ENCODE results near the gene TSACC.

Gene TSACC

GRCh38 chr1:156376958-156377919, 38.9 kb downstream of the TSACC start:
- DNase-seq, result no peak

GRCh38 chr1:156378557-156378956, 40.2 kb downstream of the TSACC start:
- no peak for DNase-seq

- no peak for DNase-seq
These were observed 41.3 kb downstream of the TSACC start for GRCh38 chr1:156379420-156380165.

GRCh38 chr1:156382561-156382960, 44.2 kb downstream of the TSACC start:
- no peak for DNase-seq

- no peak for DNase-seq
These were observed 44.7 kb downstream of the TSACC start for GRCh38 chr1:156383023-156383422.

GRCh38 chr1:156384007-156384406, 45.7 kb downstream of the TSACC start:
- DNase-seq, result peak; percentile 24

GRCh38 chr1:156384658-156385057, 46.3 kb downstream of the TSACC start:
- DNase-seq, result no peak

GRCh38 chr1:156385534-156386031, 47.3 kb downstream of the TSACC start:
- DNase-seq, result no peak

GRCh38 chr1:156386134-156386901, 48.0 kb downstream of the TSACC start:
- DNase-seq, result no peak

- no peak for DNase-seq
These were observed 48.9 kb downstream of the TSACC start for GRCh38 chr1:156386949-156387869.

GRCh38 chr1:156387870-156388173, 49.5 kb downstream of the TSACC start:
- DNase-seq, result no peak

- no peak for DNase-seq
These were observed 50.1 kb downstream of the TSACC start for GRCh38 chr1:156388174-156389137.

- DNase-seq, result no peak
These were observed 51.0 kb downstream of the TSACC start for GRCh38 chr1:156389311-156389710.

GRCh38 chr1:156390469-156391365, 52.4 kb downstream of the TSACC start:
- DNase-seq, result no peak

- no peak for DNase-seq
These were observed 53.0 kb downstream of the TSACC start for GRCh38 chr1:156391366-156391677.

GRCh38 chr1:156391701-156392100, 53.4 kb downstream of the TSACC start:
- no peak for DNase-seq

GRCh38 chr1:156392452-156392853, 54.1 kb downstream of the TSACC start:
- DNase-seq, result no peak

GRCh38 chr1:156393095-156393494, 54.8 kb downstream of the TSACC start:
- DNase-seq, result no peak

GRCh38 chr1:156394082-156394481, 55.8 kb downstream of the TSACC start:
- no peak for DNase-seq
